GM23248 (cell line): ENCODE results near the gene CFAP74. TPM values are rescaled to one million over a fixed set of nuclear protein-coding genes. Genes with fewer than 3 reads are reported as not detected.

Experiments used
- DNase-seq: peaks from one replicate; pipeline ENCODE4 v3.0.0-alpha.2; 2015
- H2AFZ ChIP-seq: fragments of 200-600 bp; sonication (generic); 2 replicates; pipeline ENCODE4 v1.6.1; 2016; ENCODE audit warnings: antibody characterized with exemption
- H3F3A ChIP-seq: fragments of 200-600 bp; sonication (generic); 2 replicates; pipeline ENCODE4 v1.6.1; 2016; ENCODE audit warnings: mild to moderate bottlenecking, antibody characterized with exemption, mixed run types; ENCODE audit not compliant: insufficient read depth
- H3K27ac ChIP-seq: fragments of 200-600 bp; sonication (generic); 2 replicates; pipeline ENCODE4 v1.5.1; 2016; ENCODE audit warnings: mild to moderate bottlenecking
- H3K27me3 ChIP-seq: fragments of 200-600 bp; sonication (generic); replicated peaks from 2 replicates; pipeline ENCODE4 v1.6.1; 2016; ENCODE audit warnings: mild to moderate bottlenecking; ENCODE audit not compliant: insufficient read depth
- H3K36me3 ChIP-seq: fragments of 200-600 bp; sonication (generic); 2 replicates; pipeline ENCODE4 v1.6.1; 2016; ENCODE audit warnings: low read depth, mild to moderate bottlenecking
- H3K4me1 ChIP-seq: fragments of 200-600 bp; sonication (generic); 2 replicates; pipeline ENCODE4 v1.6.1; 2016; ENCODE audit warnings: mild to moderate bottlenecking; ENCODE audit not compliant: insufficient read depth
- H3K4me2 ChIP-seq: fragments of 200-600 bp; sonication (generic); one replicate; pipeline ENCODE4 v1.6.1; 2016; ENCODE audit warnings: mild to moderate bottlenecking; ENCODE audit not compliant: unreplicated experiment
- H3K4me3 ChIP-seq: fragments of 200-600 bp; sonication (generic); 2 replicates; pipeline ENCODE4 v1.5.1; 2016; ENCODE audit warnings: mild to moderate bottlenecking
- H3K79me2 ChIP-seq: fragments of 200-600 bp; sonication (generic); 2 replicates; pipeline ENCODE4 v1.6.1; 2016; ENCODE audit warnings: mild to moderate bottlenecking; ENCODE audit not compliant: insufficient read depth
- H3K9ac ChIP-seq: fragments of 200-600 bp; sonication (generic); 2 replicates; pipeline ENCODE4 v1.6.1; 2016; ENCODE audit warnings: mild to moderate bottlenecking
- H3K9me2 ChIP-seq: fragments of 200-600 bp; sonication (generic); 2 replicates; pipeline ENCODE4 v1.6.1; 2016; ENCODE audit warnings: mixed run types, mild to moderate bottlenecking, moderate library complexity; ENCODE audit not compliant: insufficient read depth
- H3K9me3 ChIP-seq: fragments of 200-600 bp; sonication (generic); one replicate; pipeline ENCODE4 v1.6.1; 2017; ENCODE audit warnings: low read depth
- H4K20me1 ChIP-seq: fragments of 200-600 bp; sonication (generic); 2 replicates; pipeline ENCODE4 v1.6.0; 2016; ENCODE audit not compliant: insufficient read depth
- EZH2 ChIP-seq: fragments of 200-600 bp; sonication (generic); IDR thresholded peaks from 2 replicates; pipeline ENCODE4 v1.6.1; 2018; ENCODE audit warnings: antibody characterized with exemption, mild to moderate bottlenecking; ENCODE audit not compliant: insufficient read depth, poor library complexity, severe bottlenecking
- EZH2phosphoT487 ChIP-seq: fragments of 200-600 bp; sonication (generic); IDR thresholded peaks from 2 replicates; pipeline ENCODE4 v1.6.1; 2018; ENCODE audit warnings: antibody characterized with exemption, moderate library complexity, mild to moderate bottlenecking, low read depth; ENCODE audit not compliant: insufficient read depth
- WGBS, 2 experiments: methylation state at CpG; one replicate each; pipeline ENCODE4 v1.1.6; 2015 to 2017; ENCODE audit warnings: low lambda C conversion rate in 2 of 2, low coverage in 1 of 2; ENCODE audit errors: missing lambda C conversion rate in 2 of 2; 5-methylcytosine and 5-hydroxymethylcytosine counted together
- in situ Hi-C: fragments of 300-500 bp; cut with MboI; formaldehyde crosslinking; loops from 2 replicates; pipeline ENCODE4 v1.15.0; 2020
- polyA plus RNA-seq: library from polyadenylated mRNA; unstranded; fragments of >200 nt; fragmentation: Nextera tagmentation; extraction: Ambion mirVana; gene quantifications from 2 replicates; pipeline ENCODE4 v1.2.1, GENCODE V29; 2016
- total RNA-seq: library from RNA; depleted of rRNA; stranded (reverse); fragments of >200 nt; shearing (Covaris generic); gene quantifications from 2 replicates; pipeline ENCODE4 v1.2.3, GENCODE V29; 2014

The CFAP74 gene
- total and polyA plus RNA-seq, 2 experiments from 2014 or later: not detected

- in situ Hi-C loops: no loop called here
Measured at GRCh38 chr1:1973716-1974642, 29.6 kb downstream of the CFAP74 start.

GRCh38 chr1:1972976-1973715 lies 30.4 kb downstream of the CFAP74 start:
- H3K27me3 ChIP-seq: peaks cover 10% of the 10 kb centered on the region
- no peak overlapping the region for H3K27ac ChIP-seq
- H3K79me2 ChIP-seq: no peaks in the 10 kb centered on the region
- DNase-seq: no peak
- in situ Hi-C loops: no loop called here
- no peaks in the 10 kb centered on the region for H3K4me1 ChIP-seq
- 65 to 68% methylated on average over 21 to 22 of the region's 22 CpGs for WGBS, 2 experiments
- no peaks in the 10 kb centered on the region for H3K9me2 ChIP-seq
- no peaks in the 10 kb centered on the region for H3F3A ChIP-seq
- no peak overlapping the region for H3K4me3 ChIP-seq
- H3K36me3 ChIP-seq: no peaks in the 10 kb centered on the region
- H3K4me2 ChIP-seq: no peak overlapping the region
- TF ChIP-seq EZH2: no peak
- no peak for TF ChIP-seq EZH2phosphoT487
- no peaks in the 10 kb centered on the region for H3K9me3 ChIP-seq
- no peak overlapping the region for H3K9ac ChIP-seq
- no peak overlapping the region for H2AFZ ChIP-seq
- no peaks in the 10 kb centered on the region for H4K20me1 ChIP-seq

More at GRCh38 chr1:1973716-1974642, 29.6 kb downstream of the CFAP74 start:
- Histone ChIP-seq H2AFZ (no peak overlapping the region), H4K20me1 (no peaks in the 10 kb centered on the region), H3K79me2 (no peaks in the 10 kb centered on the region), H3K4me3 (no peak overlapping the region), H3K27ac (no peak overlapping the region), H3K9me2 (no peaks in the 10 kb centered on the region), H3K4me2 (no peak overlapping the region), H3K27me3 (peaks cover 10% of the 10 kb centered on the region), H3K4me1 (no peaks in the 10 kb centered on the region), H3K36me3 (no peaks in the 10 kb centered on the region), H3F3A (no peaks in the 10 kb centered on the region), H3K9me3 (no peaks in the 10 kb centered on the region), H3K9ac (no peak overlapping the region)
- TF ChIP-seq EZH2: no peak
- TF ChIP-seq EZH2phosphoT487: no peak
- WGBS, 2 experiments: 70 to 74% methylated on average over 29 to 34 of the region's 34 CpGs
- DNase-seq: no peak

GRCh38 chr1:1971688-1972087 lies 31.9 kb downstream of the CFAP74 start:
- no peak for TF ChIP-seq EZH2phosphoT487
- Histone ChIP-seq H3K4me1 (no peaks in the 10 kb centered on the region), H3K27ac (no peak overlapping the region), H2AFZ (no peak overlapping the region), H3K9ac (no peak overlapping the region), H3K4me3 (no peak overlapping the region), H3K9me3 (no peaks in the 10 kb centered on the region), H3K9me2 (no peaks in the 10 kb centered on the region), H3K27me3 (peaks cover 14% of the 10 kb centered on the region), H3K4me2 (no peak overlapping the region), H3K79me2 (no peaks in the 10 kb centered on the region), H3F3A (no peaks in the 10 kb centered on the region), H3K36me3 (no peaks in the 10 kb centered on the region), H4K20me1 (no peaks in the 10 kb centered on the region)
- in situ Hi-C loops: no loop called here
- WGBS, 2 experiments: 86 to 90% methylated on average over 19 to 21 of the region's 21 CpGs
- DNase-seq: no peak

GRCh38 chr1:1971017-1971416 lies 32.6 kb downstream of the CFAP74 start:
- Histone ChIP-seq H3K9me2 (no peaks in the 10 kb centered on the region), H3K36me3 (no peaks in the 10 kb centered on the region), H2AFZ (no peak overlapping the region), H3K27me3 (peaks cover 16% of the 10 kb centered on the region), H3K27ac (no peak overlapping the region), H3F3A (no peaks in the 10 kb centered on the region), H3K4me1 (no peaks in the 10 kb centered on the region), H3K9me3 (no peaks in the 10 kb centered on the region), H3K79me2 (no peaks in the 10 kb centered on the region), H4K20me1 (no peaks in the 10 kb centered on the region), H3K4me2 (no peak overlapping the region), H3K9ac (no peak overlapping the region), H3K4me3 (no peak overlapping the region)
- TF ChIP-seq EZH2phosphoT487: no peak
- TF ChIP-seq EZH2: no peak
- no peak for DNase-seq
- in situ Hi-C loops: no loop called here
- WGBS, 2 experiments: 75 to 80% methylated on average over 17 of the region's 17 CpGs
